ENCODE measurements around the gene CGB5.
"Not testable (repeated sequence)": the region's sequence is repeated elsewhere in the genome, so short reads cannot be mapped to it uniquely, and the experiment has no call there.

The CGB5 gene

DNA sequence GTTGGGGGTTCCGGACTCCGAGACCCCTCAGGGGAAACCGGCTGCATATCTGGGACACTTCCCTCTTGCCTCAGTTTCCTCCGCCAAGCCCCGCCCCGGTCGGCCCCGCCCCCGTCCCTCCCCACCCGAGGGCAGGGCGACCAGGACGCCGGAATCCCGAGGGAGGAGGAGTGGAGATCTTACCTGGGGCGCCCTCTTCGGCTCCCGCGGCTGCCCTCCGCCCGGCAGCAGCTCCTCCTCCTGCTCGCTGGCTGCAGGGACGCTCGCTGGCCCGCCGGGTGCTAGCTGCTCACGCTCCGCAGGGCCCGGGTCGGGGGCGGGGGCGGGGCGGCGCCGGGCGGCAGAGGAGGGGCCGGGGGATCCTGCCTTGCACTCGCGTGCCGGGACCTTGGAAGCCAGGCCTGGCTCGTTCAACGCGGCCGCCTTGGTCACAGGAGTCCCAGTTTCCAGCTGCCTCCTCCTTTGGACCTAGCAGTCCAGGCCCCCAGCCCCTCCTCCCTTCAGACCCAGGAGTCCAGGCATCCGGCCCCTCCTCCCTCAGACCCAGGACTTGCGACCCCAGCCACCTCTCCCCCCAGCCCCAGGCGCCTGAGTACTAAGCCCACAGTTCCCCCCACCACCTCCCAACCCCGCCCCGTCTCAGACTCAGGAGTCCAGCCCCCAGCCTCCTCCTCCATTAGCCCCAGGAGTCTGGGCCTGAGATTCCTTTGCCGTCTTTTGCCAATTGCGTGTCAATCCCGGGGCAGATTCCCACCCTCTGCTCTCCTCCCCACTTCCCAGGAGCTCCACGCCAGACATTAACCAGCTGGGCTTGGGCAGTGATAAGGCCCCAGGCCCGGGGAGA is 21.3 kb downstream of the CGB5 start, which contains the start of gene NTF4:
NTF4 (minus strand) TSS at position 51 of the 844 bp plus-strand sequence. CDS start 2,821 bp downstream, outside the sequence.
- H3K4me3 ChIP-seq (ENCODE audit: low read length) = no peak within 1 kb of the TSS

DNA sequence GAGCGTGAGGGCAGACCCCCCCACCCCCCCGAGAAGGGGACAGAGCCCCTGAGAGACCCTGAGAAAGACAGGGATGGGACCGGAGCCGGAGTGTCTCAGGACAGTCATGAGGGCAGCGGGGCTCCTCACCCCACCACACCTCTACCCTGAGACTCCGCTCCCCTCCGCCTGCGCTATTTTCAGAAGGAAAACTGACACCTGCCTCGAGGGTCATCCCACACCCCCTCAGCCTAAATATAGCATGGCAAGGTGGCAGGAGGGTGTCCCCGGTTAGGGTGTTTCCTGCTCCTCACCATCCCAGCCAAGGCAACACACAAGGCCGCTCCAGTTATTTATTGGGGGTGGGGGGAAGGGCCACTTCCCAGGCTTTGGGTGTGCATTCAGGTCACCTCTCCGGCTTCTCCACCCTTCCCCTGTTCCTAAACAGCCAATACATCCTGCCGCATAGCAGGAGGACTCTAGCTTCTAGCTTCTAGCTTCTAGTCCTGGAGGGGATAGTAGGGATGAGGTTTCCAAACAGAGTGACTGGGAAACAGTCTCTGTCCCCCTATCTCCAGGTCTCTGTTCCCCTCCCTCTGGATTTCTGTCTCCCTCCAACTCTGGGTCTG is 22.4 kb downstream of the CGB5 start:
- H3K4me3 ChIP-seq (ENCODE audit: low read length) = no peak overlapping the region
- TF ChIP-seq ZNF274 (IDR thresholded peaks at IDR 0.05; ENCODE audit: low read depth, low read length) = no peak

More for the DNA sequence above, 21.3 kb downstream of the CGB5 start, which contains the start of gene NTF4:
- no peak for TF ChIP-seq ZNF274 (IDR thresholded peaks at IDR 0.05; ENCODE audit: low read depth, low read length)

- no peak overlapping the region for H3K4me3 ChIP-seq (ENCODE audit: low read length)
- TF ChIP-seq ZNF274 (IDR thresholded peaks at IDR 0.05; ENCODE audit: low read depth, low read length) = no peak
Measured at GRCh38 chr19:49067554-49067953, 23.9 kb downstream of the CGB5 start.

- TF ChIP-seq ZNF274 (IDR thresholded peaks at IDR 0.05; ENCODE audit: low read depth, low read length) = no peak
- no peak overlapping the region for H3K4me3 ChIP-seq (ENCODE audit: low read length)
Measured at GRCh38 chr19:49069026-49069425, 25.4 kb downstream of the CGB5 start.

- H3K4me3 ChIP-seq (ENCODE audit: low read length) = no peak overlapping the region
- TF ChIP-seq ZNF274 (IDR thresholded peaks at IDR 0.05; ENCODE audit: low read depth, low read length) = no peak
Measured at GRCh38 chr19:49070416-49070815, 26.8 kb downstream of the CGB5 start.

DNA sequence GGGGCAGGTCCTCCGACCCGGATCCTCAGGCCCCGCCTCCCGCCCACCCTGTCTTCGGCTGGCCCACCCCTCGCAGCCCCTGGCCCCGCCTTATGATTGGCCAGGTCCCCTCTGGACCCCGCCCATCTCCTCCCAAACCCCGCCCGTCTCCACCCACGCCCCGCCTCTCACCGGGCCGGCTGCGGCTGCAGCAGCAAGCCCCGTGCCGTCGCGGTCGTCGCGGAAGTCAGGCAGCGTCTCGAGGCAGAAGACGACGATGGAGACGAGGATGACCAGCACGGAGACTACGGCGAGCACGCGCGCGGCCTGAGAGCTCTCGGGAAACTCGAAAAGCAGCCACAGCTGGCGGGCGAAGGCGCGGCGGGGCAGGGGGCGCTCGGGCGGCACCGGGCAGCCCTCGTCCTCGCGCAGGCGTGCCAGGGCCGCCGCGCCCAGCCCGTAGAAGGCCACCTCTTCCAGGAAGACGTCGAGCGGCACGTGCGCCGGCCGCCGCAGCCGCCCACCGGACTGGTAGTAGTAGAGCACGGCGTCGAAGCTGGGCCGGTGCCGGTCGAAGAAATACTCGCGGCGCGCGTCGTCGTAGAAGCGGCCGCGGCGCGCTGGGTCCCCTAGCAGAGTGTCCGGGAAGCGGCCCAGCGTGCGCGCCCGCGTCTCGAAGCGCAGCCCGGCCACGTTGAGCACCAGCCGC is 28.4 kb downstream of the CGB5 start:
- TF ChIP-seq ZNF274 (IDR thresholded peaks at IDR 0.05; ENCODE audit: low read depth, low read length) = no peak
- H3K4me3 ChIP-seq (ENCODE audit: low read length) = no peak overlapping the region

DNA sequence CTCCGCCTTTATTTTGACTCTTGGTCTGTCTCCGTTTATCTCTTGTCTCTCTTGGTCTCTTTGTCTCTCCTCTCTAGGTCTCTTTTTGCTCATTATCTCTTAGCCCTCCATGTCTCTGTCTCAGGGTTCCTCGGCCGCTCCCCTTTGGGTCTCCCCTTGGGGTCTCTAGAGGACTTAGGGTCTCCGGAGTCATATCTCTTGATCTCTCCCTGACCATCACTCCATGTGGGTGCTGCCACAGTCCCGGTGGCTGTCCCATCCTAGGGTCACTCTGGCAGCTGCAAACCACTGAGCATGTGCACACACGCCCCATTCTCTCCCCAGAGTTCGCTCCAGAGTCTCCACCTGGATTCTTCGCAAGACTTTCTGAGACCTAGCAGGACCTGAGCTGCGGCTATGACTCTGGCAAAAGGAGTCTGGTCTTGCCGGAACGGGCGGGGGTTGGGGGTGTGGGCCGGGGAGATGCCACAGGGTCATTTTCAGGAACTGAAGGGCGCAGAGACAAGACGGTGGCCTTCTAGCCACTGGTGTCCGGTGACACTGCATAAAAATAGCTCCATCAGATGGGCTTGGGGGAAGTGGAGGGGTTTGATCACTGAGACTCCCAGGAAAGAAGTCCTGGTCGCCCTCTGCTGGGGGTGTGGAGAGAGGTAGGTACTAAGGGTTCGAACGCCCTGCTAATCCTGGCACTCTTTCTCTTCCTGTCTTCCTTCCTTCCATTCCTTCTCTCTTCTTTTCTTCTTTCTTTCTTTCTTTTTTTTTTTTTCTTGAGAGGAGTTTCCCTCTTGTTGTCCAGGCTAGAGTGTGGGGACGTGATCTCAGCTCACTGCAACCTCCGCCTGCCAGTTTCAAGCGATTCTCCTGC is 30.1 kb downstream of the CGB5 start:
- no peak overlapping the region for H3K4me3 ChIP-seq (ENCODE audit: low read length)
- TF ChIP-seq ZNF274 (IDR thresholded peaks at IDR 0.05; ENCODE audit: low read depth, low read length) = no peak

- H3K4me3 ChIP-seq (ENCODE audit: low read length) = not testable (repeated sequence)
Measured at GRCh38 chr19:49074869-49075268, 31.2 kb downstream of the CGB5 start.

GRCh38 chr19:49080392-49080791 is 36.7 kb downstream of the CGB5 start:
- TF ChIP-seq ZNF274 (IDR thresholded peaks at IDR 0.05; ENCODE audit: low read depth, low read length) = no peak
- H3K4me3 ChIP-seq (ENCODE audit: low read length) = no peak overlapping the region

- no peak overlapping the region for H3K4me3 ChIP-seq (ENCODE audit: low read length)
- TF ChIP-seq ZNF274 (IDR thresholded peaks at IDR 0.05; ENCODE audit: low read depth, low read length) = no peak
Measured at GRCh38 chr19:49081273-49081672, 37.6 kb downstream of the CGB5 start.

DNA sequence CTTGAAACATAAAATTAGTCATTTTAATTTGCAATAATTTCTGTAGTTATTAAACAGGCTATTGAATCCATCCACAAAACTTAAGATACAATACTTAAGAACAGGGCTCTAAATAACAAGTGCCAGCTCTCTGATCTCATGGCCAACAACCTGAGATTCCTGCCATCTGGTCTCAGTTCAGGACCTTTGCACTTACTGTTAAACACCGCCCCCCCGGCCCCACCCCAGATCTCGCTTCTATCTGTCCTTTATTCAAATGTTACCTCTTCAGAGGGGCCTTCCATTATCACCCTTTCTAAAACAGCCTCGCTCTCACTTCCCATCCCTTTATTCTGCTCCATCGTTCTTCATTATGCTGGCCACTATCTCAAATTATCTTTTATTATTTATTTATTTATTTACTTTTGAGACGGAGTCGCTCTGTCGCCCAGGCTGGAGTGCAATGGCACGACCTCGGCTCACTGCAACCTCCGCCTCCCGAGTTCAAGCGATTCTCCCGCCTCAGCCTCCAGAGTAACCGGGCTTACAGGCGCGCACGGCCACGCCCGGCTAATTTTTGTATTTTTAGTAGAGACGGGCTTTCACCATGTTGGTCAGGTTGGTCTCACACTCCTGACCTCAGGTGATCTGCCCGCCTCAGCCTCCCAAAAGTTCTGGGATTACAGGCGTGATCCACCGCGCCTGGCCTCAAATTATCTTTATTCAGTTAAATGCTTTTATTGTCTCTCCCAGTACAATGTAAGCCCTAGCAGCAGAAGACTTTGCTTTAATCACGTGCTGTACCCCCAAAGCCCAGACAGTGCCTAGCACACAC is 40.8 kb downstream of the CGB5 start:
- peak overlapping the region; percentile 38; the same call in 1 of the 2 replicates for H3K4me3 ChIP-seq (ENCODE audit: low read length)
- no peak for TF ChIP-seq ZNF274 (IDR thresholded peaks at IDR 0.05; ENCODE audit: low read depth, low read length)

- peak within 1 kb of the TSS; percentile 93 for H3K4me3 ChIP-seq (ENCODE audit: low read length)
- no peak for TF ChIP-seq ZNF274 (IDR thresholded peaks at IDR 0.05; ENCODE audit: low read depth, low read length)
Measured at GRCh38 chr19:49085020-49085867, 41.6 kb downstream of the CGB5 start, which contains the start of gene SNRNP70. SNRNP70 (plus strand) TSS chr19:49085451; CDS start chr19:49086415, 964 bp downstream.
